ENCODE results near the gene WIZ.

WIZ gene

GRCh38 chr19:15450528-15450890 is 753 bp upstream of the WIZ start:
- Histone ChIP-seq H3K4me3 (ENCODE audit: low read depth, low read length) (no peak overlapping the region), H3K4me1 (ENCODE audit: control insufficient read depth, insufficient read depth, low read length) (peaks cover 2% of the 10 kb centered on the region; the same call in 1 of the 2 replicates), H3K27ac (ENCODE audit: extremely low read depth, low read depth, low read length) (no peak overlapping the region), H3K9me3 (ENCODE audit: control insufficient read depth, insufficient read depth, low read depth, low read length) (no peaks in the 10 kb centered on the region), H3K36me3 (ENCODE audit: control insufficient read depth in 2 of 2, insufficient read depth in 1 of 2, low read length in 2 of 2) (peaks cover 0 to 8% of the 10 kb centered on the region in 2 experiments; a peak in 1 of 3 replicates)
- ChIA-PET CTCF (no interaction called here), POLR2A (no interaction called here)
- no peak for TF ChIP-seq ZNF707 (tag by site-specific recombination; IDR thresholded peaks at IDR 0.05)
- no peak for TF ChIP-seq ZNF529 (tag by site-specific recombination; IDR thresholded peaks at IDR 0.05; ENCODE audit: insufficient replicate concordance)
- TF ChIP-seq ZNF133 (tag by site-specific recombination; IDR thresholded peaks at IDR 0.05), result no peak
- no peak for TF ChIP-seq AEBP2 (tag by site-specific recombination; IDR thresholded peaks at IDR 0.05; ENCODE audit: borderline replicate concordance)
- no peak for TF ChIP-seq ZBTB20 (tag by site-specific recombination; IDR thresholded peaks at IDR 0.05)
- TF ChIP-seq ZNF830 (tag by site-specific recombination; IDR thresholded peaks at IDR 0.05; ENCODE audit: low read depth), result no peak
- peak; percentile 69 for TF ChIP-seq ZFHX2 (tag by site-specific recombination; conservative IDR thresholded peaks at IDR 0.05)
- TF ChIP-seq ZFP3 (tag by site-specific recombination; IDR thresholded peaks at IDR 0.05; ENCODE audit: low read depth), result no peak
- no peak for TF ChIP-seq ZNF76 (tag by site-specific recombination; IDR thresholded peaks at IDR 0.05; ENCODE audit: borderline replicate concordance, low read depth)
- no peak for TF ChIP-seq ZNF549 (tag by site-specific recombination; IDR thresholded peaks at IDR 0.05)
- 0 out of 2 replicates have a peak, but pooled peaks have one; percentile 2 for TF ChIP-seq SP3 (tag by site-specific recombination; IDR thresholded peaks at IDR 0.05)
- TF ChIP-seq KLF8 (tag by site-specific recombination; IDR thresholded peaks at IDR 0.05), result no peak
- TF ChIP-seq ZNF585B (tag by site-specific recombination; IDR thresholded peaks at IDR 0.05), result no peak
- TF ChIP-seq ZNF670 (tag by site-specific recombination; IDR thresholded peaks at IDR 0.05; ENCODE audit: low read depth), result no peak
- no peak for TF ChIP-seq GFI1B (tag by site-specific recombination; IDR thresholded peaks at IDR 0.05)
- TF ChIP-seq ZNF138 (tag by site-specific recombination; IDR thresholded peaks at IDR 0.05; ENCODE audit: borderline replicate concordance), result no peak
- no peak for TF ChIP-seq GLIS1 (tag by site-specific recombination; IDR thresholded peaks at IDR 0.05)
- TF ChIP-seq BCL11A (tag by site-specific recombination; IDR thresholded peaks at IDR 0.05; ENCODE audit: low read depth), result no peak
- TF ChIP-seq OSR2 (tag by site-specific recombination; IDR thresholded peaks at IDR 0.05), result no peak
- no peak for TF ChIP-seq SETDB1 (IDR thresholded peaks at IDR 0.05; ENCODE audit: insufficient read length, low read length)
- TF ChIP-seq SP2 (tag by site-specific recombination; IDR thresholded peaks at IDR 0.05), result peak; percentile 19; the same call in 1 of the 2 replicates
- TF ChIP-seq HOXC10 (CRISPR knock-in tag; IDR thresholded peaks at IDR 0.05), result no peak
- no peak for TF ChIP-seq ZNF639 (tag by site-specific recombination; IDR thresholded peaks at IDR 0.05)
- peak; percentile 2 for TF ChIP-seq ZBTB26 (tag by site-specific recombination; optimal IDR thresholded peaks at IDR 0.05)
- no peak for TF ChIP-seq ZNF121 (tag by site-specific recombination; IDR thresholded peaks at IDR 0.05)
- no peak for TF ChIP-seq ZNF548 (tag by site-specific recombination; IDR thresholded peaks at IDR 0.05)
- TF ChIP-seq ZNF148 (tag by site-specific recombination; IDR thresholded peaks at IDR 0.05; ENCODE audit: borderline replicate concordance), result no peak
- TF ChIP-seq ZNF510 (tag by site-specific recombination; IDR thresholded peaks at IDR 0.05; ENCODE audit: insufficient replicate concordance), result no peak
- TF ChIP-seq SCRT1 (tag by site-specific recombination; IDR thresholded peaks at IDR 0.05; ENCODE audit: borderline replicate concordance), result no peak
- TF ChIP-seq ZNF600 (tag by site-specific recombination; IDR thresholded peaks at IDR 0.05), result no peak
- TF ChIP-seq GLI4 (tag by site-specific recombination; IDR thresholded peaks at IDR 0.05), result 0 out of 2 replicates have a peak, but pooled peaks have one; percentile 4
- no peak for TF ChIP-seq ZNF335 (tag by site-specific recombination; conservative IDR thresholded peaks at IDR 0.05)
- TF ChIP-seq ZNF292 (tag by site-specific recombination; IDR thresholded peaks at IDR 0.05; ENCODE audit: borderline replicate concordance, low read depth), result 0 out of 2 replicates have a peak, but pooled peaks have one; percentile 2
- TF ChIP-seq ZBTB48 (tag by site-specific recombination; IDR thresholded peaks at IDR 0.05), result no peak

Data from HEK293 (cell line).